A549 (cell line): ENCODE measurements around the gene HOXB5. TPM values are rescaled to one million over a fixed set of nuclear protein-coding genes. Genes with fewer than 3 reads are reported as not detected.

ENCODE experiments used
- ATAC-seq, 2 experiments: fragments of 200-7000 bp in 1 of 2; fragments of >200 bp in 1 of 2; cut with Nextera tagmentation in 1 of 2; cut with Tn5 transposase in 1 of 2; 3 replicates each; pipeline versions ENCODE4 v1.8.0 to v1.9.1; 2018 to 2020; ENCODE audit warnings: mild to moderate bottlenecking in 1 of 2, moderate library complexity in 1 of 2
- CTCF ChIA-PET: fragments of 300-600 bp; sonication (Branson Sonifier 250); formaldehyde crosslinking; extraction: SDS; loops from one replicate; lab custom pipeline; 2021; ENCODE audit warnings: antibody characterized with exemption, inconsistent platforms; lab: Yijun Ruan, JAX
- POLR2A ChIA-PET: fragments of 350-600 bp; formaldehyde crosslinking; extraction: SDS; loops from one replicate; lab custom pipeline; 2021; ENCODE audit warnings: antibody characterized with exemption, inconsistent platforms; lab: Yijun Ruan, JAX
- DNase-seq, 2 experiments: peaks; one replicate each; pipeline versions ENCODE4 v3.0.0 to v3.0.0-alpha.2; 2011 to 2016; ENCODE audit warnings: low read depth in 1 of 2, low spot score in 1 of 2
- FAIRE-seq: peaks from 2 replicates; lab custom pipeline; 2011; peaks lifted over from hg19 to GRCh38; lab: Jason Lieb, UNC
- H3K27ac ChIP-seq, 2 experiments: fragments of >200 bp; sonication (Bioruptor Twin); formaldehyde crosslinking; 3 replicates each; pipeline ENCODE4 v1.5.1; 2016 to 2017
- H3K4me1 ChIP-seq: fragments of >200 bp; sonication (Bioruptor Twin); formaldehyde crosslinking; 3 replicates; pipeline ENCODE4 v1.6.1; 2016
- H3K4me2 ChIP-seq: fragments of >200 bp; sonication (Bioruptor Twin); formaldehyde crosslinking; 3 replicates; pipeline ENCODE4 v1.6.1; 2016
- H3K4me3 ChIP-seq: fragments of >200 bp; sonication (Bioruptor Twin); formaldehyde crosslinking; 3 replicates; pipeline ENCODE4 v1.5.1; 2016
- H3K9me3 ChIP-seq: fragments of >200 bp; sonication (Bioruptor Twin); formaldehyde crosslinking; 3 replicates; pipeline ENCODE4 v1.6.1; 2016
- CBX8 ChIP-seq: fragments of 200-600 bp; sonication (generic); IDR thresholded peaks from 2 replicates; pipeline ENCODE4 v1.6.1; 2016
- CEBPB ChIP-seq, 2 experiments: fragments of >200 bp in 1 of 2; sonication (Bioruptor Twin) in 1 of 2; formaldehyde crosslinking in 1 of 2; IDR thresholded peaks; 2 replicates each; pipeline ENCODE4 v1.6.1; 2012 to 2016
- E2F6 ChIP-seq: IDR thresholded peaks from 2 replicates; pipeline ENCODE4 v1.6.1; 2012; ENCODE audit warnings: low read depth, borderline replicate concordance
- HMGXB4 ChIP-seq: fragments of 250-450 bp; sonication (Bioruptor Pico); IDR thresholded peaks from 2 replicates; pipeline ENCODE4 v1.5.0; 2021; ENCODE audit warnings: mild to moderate bottlenecking, moderate library complexity, borderline replicate concordance
- HOXA7 ChIP-seq: fragments of 250-450 bp; sonication (Bioruptor Pico); IDR thresholded peaks from 2 replicates; pipeline ENCODE4 v1.5.0; 2020; ENCODE audit warnings: mild to moderate bottlenecking, moderate library complexity
- HOXB5 ChIP-seq: fragments of 250-450 bp; sonication (Bioruptor Pico); IDR thresholded peaks from 2 replicates; pipeline ENCODE4 v1.5.0; 2020; ENCODE audit warnings: mild to moderate bottlenecking, moderate library complexity
- MAZ ChIP-seq: fragments of 150-350 bp; IDR thresholded peaks from 2 replicates; pipeline ENCODE4 v1.6.1; 2014; ENCODE audit warnings: antibody characterized with exemption, low read depth, low read length, borderline replicate concordance
- NPAS2 ChIP-seq: fragments of 250-450 bp; sonication (Bioruptor Pico); IDR thresholded peaks from 2 replicates; pipeline ENCODE4 v1.8.0; 2022; ENCODE audit warnings: mild to moderate bottlenecking, moderate library complexity, borderline replicate concordance
- PBX3 ChIP-seq: IDR thresholded peaks from 2 replicates; pipeline ENCODE4 v1.6.1; 2012
- POLR2A ChIP-seq: IDR thresholded peaks from 2 replicates; pipeline ENCODE4 v1.6.1; 2012; ENCODE audit warnings: mild to moderate bottlenecking, low read length
- ZFP36 ChIP-seq: fragments of 450-650 bp; IDR thresholded peaks from 2 replicates; pipeline ENCODE4 v1.6.1; 2014; ENCODE audit warnings: borderline replicate concordance; ENCODE audit not compliant: partially characterized antibody
- WGBS: methylation state at CpG from one replicate; pipeline ENCODE4 v1.1.6; 2017; ENCODE audit errors: missing lambda C conversion rate; 5-methylcytosine and 5-hydroxymethylcytosine counted together
- polyA plus RNA-seq, 4 experiments: library from polyadenylated mRNA; depleted of rRNA in 3 of 4; stranded (reverse); fragments of >200 nt; fragmentation: RNase III in 1 of 4; extraction: RNeasy Plus Mini Kit Qiagen cat#74134 plus additional on column Dnase treatment in 1 of 4; gene quantifications; 2 replicates in 3 of 4; 3 replicates in 1 of 4; pipeline ENCODE4 v1.2.3, GENCODE V29; 2011 to 2017

HOXB5 gene
- polyA plus RNA-seq, 2 of the 4 experiments (the other 2 are of a cell fraction): 2.5 to 3.0 TPM

- TF ChIP-seq MAZ: no peak
- no peak for TF ChIP-seq POLR2A
- TF ChIP-seq PBX3: no peak
- ATAC-seq (no peak), FAIRE-seq (no peak), DNase-seq (no peak)
- Histone ChIP-seq H3K9me3 (no peaks in the 10 kb centered on the region), H3K4me1 (peaks cover 12% of the 10 kb centered on the region), H3K27ac (no peak overlapping the region), H3K4me2 (no peak overlapping the region), H3K4me3 (no peak overlapping the region)
- WGBS: 85% methylated on average over 43 of the region's 43 CpGs
- ChIA-PET POLR2A (interaction anchor here (0.6 to 1.3 kb wide), 2 partner anchors 13 to 487 kb away, joined by 4 to 5 read pairs; partner anchors contain the start of gene HOXB6), CTCF (interaction anchor here (0.7 to 9.7 kb wide), 78 partner anchors 8 to 591 kb away, joined by 3 to 84 read pairs (median 5); partner anchors contain the start of gene HOXB7)
Observed at GRCh38 chr17:48617471-48618255, 24.1 kb upstream of the HOXB5 start.

- Histone ChIP-seq H3K4me1 (peaks cover 12% of the 10 kb centered on the region), H3K9me3 (no peaks in the 10 kb centered on the region), H3K27ac (no peak overlapping the region), H3K4me3 (no peak overlapping the region)
- ATAC-seq (no peak), DNase-seq (no peak), FAIRE-seq (no peak)
- ChIA-PET CTCF (interaction anchor here (0.7 to 9.7 kb wide), 34 partner anchors 8 to 590 kb away, joined by 3 to 84 read pairs (median 8); partner anchors contain the start of gene HOXB7), POLR2A (interaction anchor here (0.6 kb wide), 1 partner anchor 486 kb away, joined by 5 read pairs; no protein-coding TSS in a partner anchor)
- 80% methylated on average over 15 of the region's 15 CpGs for WGBS
- TF ChIP-seq NPAS2 (CRISPR knock-in tag): no peak
- TF ChIP-seq HOXB5 (CRISPR knock-in tag): no peak
- no peak for TF ChIP-seq ZFP36
- TF ChIP-seq, all 56 proteins: peak for 0
- H3K4me2 ChIP-seq: no peak overlapping the region
Observed at GRCh38 chr17:48616717-48617470, 23.3 kb upstream of the HOXB5 start.

- TF ChIP-seq HMGXB4 (CRISPR knock-in tag) (no peak), HOXA7 (CRISPR knock-in tag) (no peak), E2F6 (no peak), CBX8 (no peak), PBX3 (no peak), CEBPB (IDR thresholded peaks at IDR 0.05) (no peak), ZFP36 (no peak)
- WGBS: 75% methylated on average over 17 of the region's 17 CpGs
- no peak for ATAC-seq
- Histone ChIP-seq H3K4me3 (no peak overlapping the region), H3K9me3 (no peaks in the 10 kb centered on the region), H3K4me2 (no peak overlapping the region), H3K27ac (no peak overlapping the region), H3K4me1 (peaks cover 12% of the 10 kb centered on the region)
- DNase-seq: no peak
- ChIA-PET POLR2A (no interaction called here), CTCF (interaction anchor here (0.7 to 4.8 kb wide), 12 partner anchors 15 to 590 kb away, joined by 3 to 37 read pairs (median 4); no protein-coding TSS in a partner anchor)
- FAIRE-seq: no peak
Observed at GRCh38 chr17:48615963-48616716, 22.6 kb upstream of the HOXB5 start.
